Panc1 (cell line): Measurements from ENCODE around the gene ARPIN.

ENCODE experiments used
- CTCF ChIP-seq: fragments of 450-650 bp; IDR thresholded peaks from 2 replicates; pipeline ENCODE4 v1.5.1; 2017; ENCODE audit warnings: mild to moderate bottlenecking
- POLR2AphosphoS5 ChIP-seq: IDR thresholded peaks from 2 replicates; pipeline ENCODE4 v1.6.1; 2012; ENCODE audit warnings: mild to moderate bottlenecking, low read depth, low read length, moderate library complexity
- REST ChIP-seq, 2 experiments: IDR thresholded peaks; 2 replicates each; pipeline ENCODE4 v1.6.1; 2011 to 2012; ENCODE audit warnings: low read depth in 2 of 2, control low read depth in 1 of 2, low read length in 1 of 2, mild to moderate bottlenecking in 1 of 2, moderate library complexity in 1 of 2; ENCODE audit not compliant: insufficient read depth in 1 of 2

- TF ChIP-seq CTCF (no peak), POLR2AphosphoS5 (no peak), REST (IDR thresholded peaks at IDR 0.05; ENCODE audit: insufficient read depth in 1 of 2, low read depth in 2 of 2, low read length in 1 of 2) (no peak)
These were observed 14.6 kb downstream of the ARPIN start for GRCh38 chr15:89898146-89898545.
